Measurements from ENCODE around the gene SAMD4B. TPM values are rescaled to one million over a fixed set of nuclear protein-coding genes. Genes with fewer than 3 reads are reported as not detected.

SAMD4B gene
- total and polyA plus RNA-seq, 9 of the 15 experiments (the other 6 are each of a cell fraction or from before 2014, with no cell fraction given) = 3.4 to 90.5 (median 38.0) TPM

DNA sequence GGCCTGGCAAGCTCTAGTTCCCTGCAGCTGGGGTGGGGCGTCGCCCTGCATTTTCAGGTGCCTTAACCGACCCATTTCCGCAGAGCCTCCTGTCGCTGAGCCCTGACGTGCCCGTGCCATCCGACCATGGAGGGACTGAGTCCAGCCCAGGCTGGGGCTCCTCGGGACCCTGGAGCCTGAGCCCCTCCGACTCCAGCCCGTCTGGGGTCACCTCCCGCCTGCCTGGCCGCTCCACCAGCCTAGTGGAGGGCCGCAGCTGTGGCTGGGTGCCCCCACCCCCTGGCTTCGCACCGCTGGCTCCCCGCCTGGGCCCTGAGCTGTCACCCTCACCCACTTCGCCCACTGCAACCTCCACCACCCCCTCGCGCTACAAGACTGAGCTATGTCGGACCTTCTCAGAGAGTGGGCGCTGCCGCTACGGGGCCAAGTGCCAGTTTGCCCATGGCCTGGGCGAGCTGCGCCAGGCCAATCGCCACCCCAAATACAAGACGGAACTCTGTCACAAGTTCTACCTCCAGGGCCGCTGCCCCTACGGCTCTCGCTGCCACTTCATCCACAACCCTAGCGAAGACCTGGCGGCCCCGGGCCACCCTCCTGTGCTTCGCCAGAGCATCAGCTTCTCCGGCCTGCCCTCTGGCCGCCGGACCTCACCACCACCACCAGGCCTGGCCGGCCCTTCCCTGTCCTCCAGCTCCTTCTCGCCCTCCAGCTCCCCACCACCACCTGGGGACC is 65.6 kb downstream of the SAMD4B start (continued):
- TF ChIP-seq, protein P1, sequence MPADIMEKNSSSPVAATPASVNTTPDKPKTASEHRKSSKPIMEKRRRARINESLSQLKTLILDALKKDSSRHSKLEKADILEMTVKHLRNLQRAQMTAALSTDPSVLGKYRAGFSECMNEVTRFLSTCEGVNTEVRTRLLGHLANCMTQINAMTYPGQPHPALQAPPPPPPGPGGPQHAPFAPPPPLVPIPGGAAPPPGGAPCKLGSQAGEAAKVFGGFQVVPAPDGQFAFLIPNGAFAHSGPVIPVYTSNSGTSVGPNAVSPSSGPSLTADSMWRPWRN (IDR thresholded peaks at IDR 0.05; ENCODE audit: low read depth) = no peak
- TF ChIP-seq, protein P2, sequence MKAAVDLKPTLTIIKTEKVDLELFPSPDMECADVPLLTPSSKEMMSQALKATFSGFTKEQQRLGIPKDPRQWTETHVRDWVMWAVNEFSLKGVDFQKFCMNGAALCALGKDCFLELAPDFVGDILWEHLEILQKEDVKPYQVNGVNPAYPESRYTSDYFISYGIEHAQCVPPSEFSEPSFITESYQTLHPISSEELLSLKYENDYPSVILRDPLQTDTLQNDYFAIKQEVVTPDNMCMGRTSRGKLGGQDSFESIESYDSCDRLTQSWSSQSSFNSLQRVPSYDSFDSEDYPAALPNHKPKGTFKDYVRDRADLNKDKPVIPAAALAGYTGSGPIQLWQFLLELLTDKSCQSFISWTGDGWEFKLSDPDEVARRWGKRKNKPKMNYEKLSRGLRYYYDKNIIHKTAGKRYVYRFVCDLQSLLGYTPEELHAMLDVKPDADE (conservative IDR thresholded peaks at IDR 0.05; ENCODE audit: control insufficient read depth, low read depth, low read length) = peak; percentile 30; the same call in 1 of the 2 replicates
- TF ChIP-seq SMAD4 (CRISPR knock-in tag; conservative IDR thresholded peaks at IDR 0.05) (no peak), ZNF695 (CRISPR knock-in tag; IDR thresholded peaks at IDR 0.05) (no peak), POLR2B (IDR thresholded peaks at IDR 0.05; ENCODE audit: low read depth, partially characterized antibody) (no peak), ZNF561 (CRISPR knock-in tag; conservative IDR thresholded peaks at IDR 0.05) (no peak), SP2 (IDR thresholded peaks at IDR 0.05; ENCODE audit: extremely low read depth, low read depth, low read length, poor library complexity, severe bottlenecking) (no peak), CXXC5 (CRISPR knock-in tag; IDR thresholded peaks at IDR 0.05) (no peak), ZNF311 (CRISPR knock-in tag; IDR thresholded peaks at IDR 0.05) (no peak), ZFX (CRISPR knock-in tag; IDR thresholded peaks at IDR 0.05) (0 out of 2 replicates have a peak, but pooled peaks have one; percentile 3), FIP1L1 (IDR thresholded peaks at IDR 0.05; ENCODE audit: low read depth, low read length, poor library complexity, severe bottlenecking) (no peak), DDX20 (tag; IDR thresholded peaks at IDR 0.05; ENCODE audit: low read depth) (no peak), CCNT2 (IDR thresholded peaks at IDR 0.05; ENCODE audit: borderline replicate concordance, extremely low read depth, insufficient read length, low read depth, low read length) (no peak), CBFA2T2 (conservative IDR thresholded peaks at IDR 0.05) (no peak), SMARCA4 (IDR thresholded peaks at IDR 0.05) (no peak), CREBBP (IDR thresholded peaks at IDR 0.05; ENCODE audit: low read depth, low read length) (no peak), PHF21A (IDR thresholded peaks at IDR 0.05; ENCODE audit: borderline replicate concordance, low read depth) (no peak), ZNF586 (CRISPR knock-in tag; conservative IDR thresholded peaks at IDR 0.05) (no peak), XRCC3 (IDR thresholded peaks at IDR 0.05) (no peak), XRCC5 (IDR thresholded peaks at IDR 0.05; ENCODE audit: low read depth, low read length) (no peak), SRSF3 (IDR thresholded peaks at IDR 0.05; ENCODE audit: insufficient read depth, low read length) (no peak), ZNF398 (CRISPR knock-in tag; IDR thresholded peaks at IDR 0.05) (no peak), ZNF408 (CRISPR knock-in tag; IDR thresholded peaks at IDR 0.05; ENCODE audit: low read depth) (no peak)
- TF ChIP-seq, protein P3, sequence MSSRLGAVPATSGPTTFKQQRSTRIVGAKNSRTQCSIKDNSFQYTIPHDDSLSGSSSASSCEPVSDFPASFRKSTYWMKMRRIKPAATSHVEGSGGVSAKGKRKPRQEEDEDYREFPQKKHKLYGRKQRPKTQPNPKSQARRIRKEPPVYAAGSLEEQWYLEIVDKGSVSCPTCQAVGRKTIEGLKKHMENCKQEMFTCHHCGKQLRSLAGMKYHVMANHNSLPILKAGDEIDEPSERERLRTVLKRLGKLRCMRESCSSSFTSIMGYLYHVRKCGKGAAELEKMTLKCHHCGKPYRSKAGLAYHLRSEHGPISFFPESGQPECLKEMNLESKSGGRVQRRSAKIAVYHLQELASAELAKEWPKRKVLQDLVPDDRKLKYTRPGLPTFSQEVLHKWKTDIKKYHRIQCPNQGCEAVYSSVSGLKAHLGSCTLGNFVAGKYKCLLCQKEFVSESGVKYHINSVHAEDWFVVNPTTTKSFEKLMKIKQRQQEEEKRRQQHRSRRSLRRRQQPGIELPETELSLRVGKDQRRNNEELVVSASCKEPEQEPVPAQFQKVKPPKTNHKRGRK (tag; IDR thresholded peaks at IDR 0.05) = no peak

Measured in K562 (cell line).